Measurements from ENCODE around the gene RELT. TPM values are rescaled to one million over a fixed set of nuclear protein-coding genes. Genes with fewer than 3 reads are reported as not detected.

RELT gene
- total and polyA plus RNA-seq, 2 experiments from 2014 or later = 2.0 to 6.3 TPM

DNA sequence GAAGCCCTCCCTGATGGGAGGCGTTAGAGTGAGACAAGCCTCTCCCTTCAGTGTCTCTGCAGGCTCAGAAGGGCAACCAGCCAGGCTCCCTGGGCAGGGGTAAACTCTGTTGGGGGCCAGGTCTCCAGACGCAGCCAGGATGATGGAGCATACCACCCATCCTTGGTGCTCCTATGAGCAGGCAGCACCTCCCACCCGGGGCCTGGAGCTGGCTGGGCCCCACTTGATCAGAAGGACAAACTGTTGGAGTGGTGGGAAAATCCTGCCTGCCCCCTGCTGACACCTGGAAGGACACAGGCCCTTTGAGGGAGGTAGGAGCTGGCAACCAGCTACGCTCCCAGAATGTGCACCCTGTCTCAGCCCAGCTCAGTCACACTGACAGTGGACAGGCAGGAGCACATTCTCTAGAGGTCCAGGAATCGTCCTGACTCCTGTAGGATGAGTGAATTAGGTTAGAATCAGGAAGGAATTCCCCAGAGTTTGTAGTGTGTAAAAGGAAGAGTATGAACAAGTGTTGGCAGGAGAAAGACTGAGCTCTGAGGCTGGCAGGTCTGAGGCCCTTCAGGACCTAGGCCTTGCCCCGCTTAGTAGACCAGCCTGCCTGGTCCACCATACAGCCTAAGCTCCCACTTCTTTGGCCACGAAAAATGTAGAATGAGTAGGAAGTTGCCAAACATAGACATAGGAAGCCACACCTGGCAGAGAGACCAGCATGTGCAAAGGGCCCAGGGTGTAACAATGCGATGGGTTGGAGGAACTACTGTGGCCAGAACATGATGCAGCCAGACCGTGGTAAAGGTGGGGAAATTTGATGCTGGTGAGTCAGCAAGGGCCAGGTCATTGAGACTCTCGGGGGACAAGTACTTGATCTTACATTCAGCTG is 49.0 kb upstream of the RELT start (continued):
- TF ChIP-seq, protein P1, sequence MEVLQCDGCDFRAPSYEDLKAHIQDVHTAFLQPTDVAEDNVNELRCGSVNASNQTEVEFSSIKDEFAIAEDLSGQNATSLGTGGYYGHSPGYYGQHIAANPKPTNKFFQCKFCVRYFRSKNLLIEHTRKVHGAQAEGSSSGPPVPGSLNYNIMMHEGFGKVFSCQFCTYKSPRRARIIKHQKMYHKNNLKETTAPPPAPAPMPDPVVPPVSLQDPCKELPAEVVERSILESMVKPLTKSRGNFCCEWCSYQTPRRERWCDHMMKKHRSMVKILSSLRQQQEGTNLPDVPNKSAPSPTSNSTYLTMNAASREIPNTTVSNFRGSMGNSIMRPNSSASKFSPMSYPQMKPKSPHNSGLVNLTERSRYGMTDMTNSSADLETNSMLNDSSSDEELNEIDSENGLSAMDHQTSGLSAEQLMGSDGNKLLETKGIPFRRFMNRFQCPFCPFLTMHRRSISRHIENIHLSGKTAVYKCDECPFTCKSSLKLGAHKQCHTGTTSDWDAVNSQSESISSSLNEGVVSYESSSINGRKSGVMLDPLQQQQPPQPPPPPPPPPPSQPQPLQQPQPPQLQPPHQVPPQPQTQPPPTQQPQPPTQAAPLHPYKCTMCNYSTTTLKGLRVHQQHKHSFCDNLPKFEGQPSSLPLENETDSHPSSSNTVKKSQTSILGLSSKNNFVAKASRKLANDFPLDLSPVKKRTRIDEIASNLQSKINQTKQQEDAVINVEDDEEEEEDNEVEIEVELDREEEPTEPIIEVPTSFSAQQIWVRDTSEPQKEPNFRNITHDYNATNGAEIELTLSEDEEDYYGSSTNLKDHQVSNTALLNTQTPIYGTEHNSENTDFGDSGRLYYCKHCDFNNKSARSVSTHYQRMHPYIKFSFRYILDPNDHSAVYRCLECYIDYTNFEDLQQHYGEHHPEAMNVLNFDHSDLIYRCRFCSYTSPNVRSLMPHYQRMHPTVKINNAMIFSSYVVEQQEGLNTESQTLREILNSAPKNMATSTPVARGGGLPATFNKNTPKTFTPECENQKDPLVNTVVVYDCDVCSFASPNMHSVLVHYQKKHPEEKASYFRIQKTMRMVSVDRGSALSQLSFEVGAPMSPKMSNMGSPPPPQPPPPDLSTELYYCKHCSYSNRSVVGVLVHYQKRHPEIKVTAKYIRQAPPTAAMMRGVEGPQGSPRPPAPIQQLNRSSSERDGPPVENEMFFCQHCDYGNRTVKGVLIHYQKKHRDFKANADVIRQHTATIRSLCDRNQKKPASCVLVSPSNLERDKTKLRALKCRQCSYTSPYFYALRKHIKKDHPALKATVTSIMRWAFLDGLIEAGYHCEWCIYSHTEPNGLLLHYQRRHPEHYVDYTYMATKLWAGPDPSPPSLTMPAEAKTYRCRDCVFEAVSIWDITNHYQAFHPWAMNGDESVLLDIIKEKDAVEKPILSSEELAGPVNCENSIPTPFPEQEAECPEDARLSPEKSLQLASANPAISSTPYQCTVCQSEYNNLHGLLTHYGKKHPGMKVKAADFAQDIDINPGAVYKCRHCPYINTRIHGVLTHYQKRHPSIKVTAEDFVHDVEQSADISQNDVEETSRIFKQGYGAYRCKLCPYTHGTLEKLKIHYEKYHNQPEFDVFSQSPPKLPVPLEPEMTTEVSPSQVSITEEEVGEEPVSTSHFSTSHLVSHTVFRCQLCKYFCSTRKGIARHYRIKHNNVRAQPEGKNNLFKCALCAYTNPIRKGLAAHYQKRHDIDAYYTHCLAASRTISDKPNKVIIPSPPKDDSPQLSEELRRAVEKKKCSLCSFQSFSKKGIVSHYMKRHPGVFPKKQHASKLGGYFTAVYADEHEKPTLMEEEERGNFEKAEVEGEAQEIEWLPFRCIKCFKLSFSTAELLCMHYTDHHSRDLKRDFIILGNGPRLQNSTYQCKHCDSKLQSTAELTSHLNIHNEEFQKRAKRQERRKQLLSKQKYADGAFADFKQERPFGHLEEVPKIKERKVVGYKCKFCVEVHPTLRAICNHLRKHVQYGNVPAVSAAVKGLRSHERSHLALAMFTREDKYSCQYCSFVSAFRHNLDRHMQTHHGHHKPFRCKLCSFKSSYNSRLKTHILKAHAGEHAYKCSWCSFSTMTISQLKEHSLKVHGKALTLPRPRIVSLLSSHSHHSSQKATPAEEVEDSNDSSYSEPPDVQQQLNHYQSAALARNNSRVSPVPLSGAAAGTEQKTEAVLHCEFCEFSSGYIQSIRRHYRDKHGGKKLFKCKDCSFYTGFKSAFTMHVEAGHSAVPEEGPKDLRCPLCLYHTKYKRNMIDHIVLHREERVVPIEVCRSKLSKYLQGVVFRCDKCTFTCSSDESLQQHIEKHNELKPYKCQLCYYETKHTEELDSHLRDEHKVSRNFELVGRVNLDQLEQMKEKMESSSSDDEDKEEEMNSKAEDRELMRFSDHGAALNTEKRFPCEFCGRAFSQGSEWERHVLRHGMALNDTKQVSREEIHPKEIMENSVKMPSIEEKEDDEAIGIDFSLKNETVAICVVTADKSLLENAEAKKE (CRISPR knock-in tag; IDR thresholded peaks at IDR 0.05) = no peak
- no peak for TF ChIP-seq STAT1 (IDR thresholded peaks at IDR 0.05; ENCODE audit: unreplicated experiment)
- TF ChIP-seq, protein P2, sequence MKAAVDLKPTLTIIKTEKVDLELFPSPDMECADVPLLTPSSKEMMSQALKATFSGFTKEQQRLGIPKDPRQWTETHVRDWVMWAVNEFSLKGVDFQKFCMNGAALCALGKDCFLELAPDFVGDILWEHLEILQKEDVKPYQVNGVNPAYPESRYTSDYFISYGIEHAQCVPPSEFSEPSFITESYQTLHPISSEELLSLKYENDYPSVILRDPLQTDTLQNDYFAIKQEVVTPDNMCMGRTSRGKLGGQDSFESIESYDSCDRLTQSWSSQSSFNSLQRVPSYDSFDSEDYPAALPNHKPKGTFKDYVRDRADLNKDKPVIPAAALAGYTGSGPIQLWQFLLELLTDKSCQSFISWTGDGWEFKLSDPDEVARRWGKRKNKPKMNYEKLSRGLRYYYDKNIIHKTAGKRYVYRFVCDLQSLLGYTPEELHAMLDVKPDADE (IDR thresholded peaks at IDR 0.05) = no peak
- no peak for TF ChIP-seq NANOG (IDR thresholded peaks at IDR 0.05; ENCODE audit: borderline replicate concordance)
- TF ChIP-seq, protein P3, sequence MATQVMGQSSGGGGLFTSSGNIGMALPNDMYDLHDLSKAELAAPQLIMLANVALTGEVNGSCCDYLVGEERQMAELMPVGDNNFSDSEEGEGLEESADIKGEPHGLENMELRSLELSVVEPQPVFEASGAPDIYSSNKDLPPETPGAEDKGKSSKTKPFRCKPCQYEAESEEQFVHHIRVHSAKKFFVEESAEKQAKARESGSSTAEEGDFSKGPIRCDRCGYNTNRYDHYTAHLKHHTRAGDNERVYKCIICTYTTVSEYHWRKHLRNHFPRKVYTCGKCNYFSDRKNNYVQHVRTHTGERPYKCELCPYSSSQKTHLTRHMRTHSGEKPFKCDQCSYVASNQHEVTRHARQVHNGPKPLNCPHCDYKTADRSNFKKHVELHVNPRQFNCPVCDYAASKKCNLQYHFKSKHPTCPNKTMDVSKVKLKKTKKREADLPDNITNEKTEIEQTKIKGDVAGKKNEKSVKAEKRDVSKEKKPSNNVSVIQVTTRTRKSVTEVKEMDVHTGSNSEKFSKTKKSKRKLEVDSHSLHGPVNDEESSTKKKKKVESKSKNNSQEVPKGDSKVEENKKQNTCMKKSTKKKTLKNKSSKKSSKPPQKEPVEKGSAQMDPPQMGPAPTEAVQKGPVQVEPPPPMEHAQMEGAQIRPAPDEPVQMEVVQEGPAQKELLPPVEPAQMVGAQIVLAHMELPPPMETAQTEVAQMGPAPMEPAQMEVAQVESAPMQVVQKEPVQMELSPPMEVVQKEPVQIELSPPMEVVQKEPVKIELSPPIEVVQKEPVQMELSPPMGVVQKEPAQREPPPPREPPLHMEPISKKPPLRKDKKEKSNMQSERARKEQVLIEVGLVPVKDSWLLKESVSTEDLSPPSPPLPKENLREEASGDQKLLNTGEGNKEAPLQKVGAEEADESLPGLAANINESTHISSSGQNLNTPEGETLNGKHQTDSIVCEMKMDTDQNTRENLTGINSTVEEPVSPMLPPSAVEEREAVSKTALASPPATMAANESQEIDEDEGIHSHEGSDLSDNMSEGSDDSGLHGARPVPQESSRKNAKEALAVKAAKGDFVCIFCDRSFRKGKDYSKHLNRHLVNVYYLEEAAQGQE (IDR thresholded peaks at IDR 0.05; ENCODE audit: unreplicated experiment) = no peak
- no peak for TF ChIP-seq JUNB (IDR thresholded peaks at IDR 0.05; ENCODE audit: unreplicated experiment)

Measured in GM23338 (cell line).